A549 (cell line): ENCODE results near the gene ENTREP3.

ENCODE experiments used
- CHD2 ChIP-seq: fragments of 150-350 bp; IDR thresholded peaks from 2 replicates; pipeline ENCODE4 v1.6.1; 2014; ENCODE audit warnings: low read length; ENCODE audit not compliant: partially characterized antibody
- CTCF ChIP-seq: fragments of >200 bp; sonication (Bioruptor Twin); formaldehyde crosslinking; IDR thresholded peaks from 3 replicates; pipeline ENCODE4 v1.5.1; 2016
- EP300 ChIP-seq, 2 experiments: fragments of >200 bp; sonication (Bioruptor Twin); formaldehyde crosslinking; IDR thresholded peaks; 2 replicates in 1 of 2; 3 replicates in 1 of 2; pipeline ENCODE4 v1.6.1; 2016 to 2017
- FOSL2 ChIP-seq, 2 experiments: fragments of 450-650 bp in 1 of 2; fragments of >200 bp in 1 of 2; sonication (Bioruptor Twin) in 1 of 2; formaldehyde crosslinking; IDR thresholded peaks; 2 replicates each; pipeline versions ENCODE4 v1.5.0 to v1.6.1; 2016 to 2020; ENCODE audit warnings: mild to moderate bottlenecking in 1 of 2, moderate library complexity in 1 of 2
- HOXA7 ChIP-seq: fragments of 250-450 bp; sonication (Bioruptor Pico); IDR thresholded peaks from 2 replicates; pipeline ENCODE4 v1.5.0; 2020; ENCODE audit warnings: mild to moderate bottlenecking, moderate library complexity
- HOXB5 ChIP-seq: fragments of 250-450 bp; sonication (Bioruptor Pico); IDR thresholded peaks from 2 replicates; pipeline ENCODE4 v1.5.0; 2020; ENCODE audit warnings: mild to moderate bottlenecking, moderate library complexity
- JUN ChIP-seq, 2 experiments: fragments of >200 bp; sonication (Bioruptor Twin); formaldehyde crosslinking; IDR thresholded peaks; 2 replicates in 1 of 2; 3 replicates in 1 of 2; pipeline ENCODE4 v1.6.1; 2016 to 2017
- NFE2L2 ChIP-seq: fragments of 150-350 bp; conservative IDR thresholded peaks from 2 replicates; pipeline ENCODE4 v1.6.1; 2014; ENCODE audit warnings: low read length
- NPAS2 ChIP-seq: fragments of 250-450 bp; sonication (Bioruptor Pico); IDR thresholded peaks from 2 replicates; pipeline ENCODE4 v1.8.0; 2022; ENCODE audit warnings: mild to moderate bottlenecking, moderate library complexity, borderline replicate concordance
- POLR2A ChIP-seq: IDR thresholded peaks from 2 replicates; pipeline ENCODE4 v1.6.1; 2012; ENCODE audit warnings: mild to moderate bottlenecking, low read length
- RFX5 ChIP-seq: fragments of 450-650 bp; IDR thresholded peaks from 2 replicates; pipeline ENCODE4 v1.7.1; 2014; ENCODE audit warnings: antibody characterized with exemption, mild to moderate bottlenecking, moderate library complexity
- SREBF2 ChIP-seq: fragments of 450-650 bp; IDR thresholded peaks from 2 replicates; pipeline ENCODE4 v1.6.1; 2014; ENCODE audit warnings: mild to moderate bottlenecking, moderate library complexity
- TF ChIP-seq, protein P1 (sequence below): fragments of 450-650 bp; IDR thresholded peaks from 2 replicates; pipeline ENCODE4 v1.6.1; 2014; ENCODE audit warnings: antibody characterized with exemption

GRCh38 chr1:155226188-155226909, 28.9 kb downstream of the ENTREP3 start:
- TF ChIP-seq CTCF (peak; percentile 71), NFE2L2 (no peak), NPAS2 (CRISPR knock-in tag) (no peak), HOXB5 (CRISPR knock-in tag) (0 out of 2 replicates have a peak, but pooled peaks have one; percentile 16), POLR2A (no peak), SREBF2 (no peak), EP300 (IDR thresholded peaks at IDR 0.05) (no peak), RFX5 (no peak), HOXA7 (CRISPR knock-in tag) (no peak), CHD2 (no peak), FOSL2 (IDR thresholded peaks at IDR 0.05) (no peak), FOSL2 (CRISPR knock-in tag; IDR thresholded peaks at IDR 0.05) (no peak), JUN (IDR thresholded peaks at IDR 0.05) (no peak)
- TF ChIP-seq, protein P1, sequence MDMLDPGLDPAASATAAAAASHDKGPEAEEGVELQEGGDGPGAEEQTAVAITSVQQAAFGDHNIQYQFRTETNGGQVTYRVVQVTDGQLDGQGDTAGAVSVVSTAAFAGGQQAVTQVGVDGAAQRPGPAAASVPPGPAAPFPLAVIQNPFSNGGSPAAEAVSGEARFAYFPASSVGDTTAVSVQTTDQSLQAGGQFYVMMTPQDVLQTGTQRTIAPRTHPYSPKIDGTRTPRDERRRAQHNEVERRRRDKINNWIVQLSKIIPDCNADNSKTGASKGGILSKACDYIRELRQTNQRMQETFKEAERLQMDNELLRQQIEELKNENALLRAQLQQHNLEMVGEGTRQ, result no peak
